HG03097 (cell line): ENCODE measurements around the gene SPATA13.

ENCODE experiments used
- ATAC-seq: cut with Tn5 transposase; IDR thresholded peaks from one replicate; pipeline ENCODE4 v1.9.1; 2021; ENCODE audit not compliant: unreplicated experiment, low FRiP score

SPATA13 gene

GRCh38 chr13:24218338-24218737 is 57.8 kb downstream of the SPATA13 start:
- ATAC-seq, result no peak

- ATAC-seq, result no peak
Observed at GRCh38 chr13:24218977-24219376, 58.5 kb downstream of the SPATA13 start.

- no peak for ATAC-seq
Observed at GRCh38 chr13:24220086-24220703, 59.7 kb downstream of the SPATA13 start.

- no peak for ATAC-seq
Observed at GRCh38 chr13:24221007-24221406, 60.5 kb downstream of the SPATA13 start.

- ATAC-seq, result no peak
Observed at GRCh38 chr13:24222756-24223155, 62.2 kb downstream of the SPATA13 start.

- ATAC-seq, result no peak
Observed at GRCh38 chr13:24223341-24224231, 63.1 kb downstream of the SPATA13 start.

- ATAC-seq, result no peak
Observed at GRCh38 chr13:24224232-24224680, 63.7 kb downstream of the SPATA13 start.

GRCh38 chr13:24225062-24225461 is 64.5 kb downstream of the SPATA13 start:
- no peak for ATAC-seq

GRCh38 chr13:24225930-24226329 is 65.4 kb downstream of the SPATA13 start:
- ATAC-seq, result no peak

- no peak for ATAC-seq
Observed at GRCh38 chr13:24226762-24227161, 66.2 kb downstream of the SPATA13 start.

- ATAC-seq, result no peak
Observed at GRCh38 chr13:24228852-24229458, 68.4 kb downstream of the SPATA13 start.

- no peak for ATAC-seq
Observed at GRCh38 chr13:24230428-24231072, 70.0 kb downstream of the SPATA13 start.

GRCh38 chr13:24231377-24231776 is 70.9 kb downstream of the SPATA13 start:
- no peak for ATAC-seq

- no peak for ATAC-seq
Observed at GRCh38 chr13:24232037-24232436, 71.5 kb downstream of the SPATA13 start.

GRCh38 chr13:24232474-24232873 is 72.0 kb downstream of the SPATA13 start:
- no peak for ATAC-seq

GRCh38 chr13:24233351-24233901 is 72.9 kb downstream of the SPATA13 start:
- ATAC-seq, result no peak

GRCh38 chr13:24234200-24234915 is 73.8 kb downstream of the SPATA13 start:
- no peak for ATAC-seq

GRCh38 chr13:24237356-24237755 is 76.8 kb downstream of the SPATA13 start:
- no peak for ATAC-seq

- ATAC-seq, result no peak
Observed at GRCh38 chr13:24241336-24241735, 80.8 kb downstream of the SPATA13 start.

GRCh38 chr13:24242100-24242499 is 81.6 kb downstream of the SPATA13 start:
- ATAC-seq, result no peak
